ENCODE results near the gene LDB2. TPM values are rescaled to one million over a fixed set of nuclear protein-coding genes. Genes with fewer than 3 reads are reported as not detected.

LDB2 gene
- total and polyA plus RNA-seq, 2 of the 8 experiments (the other 6 are each of a cell fraction or from before 2014, with no cell fraction given): 57.0 to 140 TPM

- no peak for TF ChIP-seq PHF8 (conservative IDR thresholded peaks at IDR 0.05; ENCODE audit: low read depth, low read length)
- TF ChIP-seq ZNF274 (IDR thresholded peaks at IDR 0.05; ENCODE audit: borderline replicate concordance, extremely low read depth, low read length): no peak
- TF ChIP-seq KDM4A (IDR thresholded peaks at IDR 0.05; ENCODE audit: low read depth, low read length, severe bottlenecking): no peak
- no peak for TF ChIP-seq TAF7 (optimal IDR thresholded peaks at IDR 0.05; ENCODE audit: borderline replicate concordance, low read depth, low read length)
- no peak for TF ChIP-seq YY1 (IDR thresholded peaks at IDR 0.05; ENCODE audit: low read depth, low read length)
- no peak for TF ChIP-seq ATF2 (IDR thresholded peaks at IDR 0.05; ENCODE audit: low read length)
Observed at GRCh38 chr4:16830081-16830480, 68.4 kb downstream of the LDB2 start (continued).

Data from H1 (cell line).